GM12891 (cell line): ENCODE data around the gene HDAC9.

Source experiments
- PAX5 ChIP-seq: IDR thresholded peaks from 2 replicates; pipeline ENCODE4 v1.6.1; 2011; ENCODE audit warnings: low read length, moderate library complexity, mild to moderate bottlenecking; ENCODE audit not compliant: insufficient read depth, severe bottlenecking
- POLR2A ChIP-seq: IDR thresholded peaks from 2 replicates; pipeline ENCODE4 v1.6.1; 2011; ENCODE audit warnings: low read depth, low read length, control low read depth
- POLR2AphosphoS5 ChIP-seq: IDR thresholded peaks from 2 replicates; pipeline ENCODE4 v1.6.1; 2011; ENCODE audit warnings: low read depth, low read length, control low read depth
- SPI1 ChIP-seq: IDR thresholded peaks from 2 replicates; pipeline ENCODE4 v1.6.1; 2011; ENCODE audit warnings: low read depth, low read length, control low read depth
- TAF1 ChIP-seq: IDR thresholded peaks from 2 replicates; pipeline ENCODE4 v1.6.1; 2011; ENCODE audit warnings: low read depth, low read length, control low read depth

- TF ChIP-seq POLR2A (no peak), TAF1 (no peak), POLR2AphosphoS5 (no peak), PAX5 (no peak), SPI1 (no peak)
Measured at GRCh38 chr7:18654709-18655108, 159.2 kb downstream of the HDAC9 start.
